GM19438 (cell line): ENCODE results near the gene AFM.

Experiments used
- ATAC-seq: cut with Tn5 transposase; IDR thresholded peaks from one replicate; pipeline ENCODE4 v1.9.1; 2021; ENCODE audit warnings: low read depth; ENCODE audit not compliant: unreplicated experiment

AFM gene

GRCh38 chr4:73450398-73451004 is 31.0 kb upstream of the AFM start:
- ATAC-seq: no peak

- no peak for ATAC-seq
Measured at GRCh38 chr4:73451404-73451803, 30.1 kb upstream of the AFM start.

GRCh38 chr4:73451981-73452747 is 29.4 kb upstream of the AFM start:
- no peak for ATAC-seq

GRCh38 chr4:73452953-73453700 is 28.4 kb upstream of the AFM start:
- no peak for ATAC-seq

- ATAC-seq: no peak
Measured at GRCh38 chr4:73453701-73454005, 27.9 kb upstream of the AFM start.

- no peak for ATAC-seq
Measured at GRCh38 chr4:73454920-73455319, 26.6 kb upstream of the AFM start.

- ATAC-seq: no peak
Measured at GRCh38 chr4:73456177-73457022, 25.1 kb upstream of the AFM start.

- no peak for ATAC-seq
Measured at GRCh38 chr4:73458184-73459047, 23.1 kb upstream of the AFM start.

- ATAC-seq: no peak
Measured at GRCh38 chr4:73459048-73459421, 22.5 kb upstream of the AFM start.

GRCh38 chr4:73460913-73461522 is 20.5 kb upstream of the AFM start:
- ATAC-seq: no peak

GRCh38 chr4:73468170-73468569 is 13.4 kb upstream of the AFM start:
- no peak for ATAC-seq

GRCh38 chr4:73470728-73471127 is 10.8 kb upstream of the AFM start:
- ATAC-seq: no peak

- ATAC-seq: no peak
Measured at GRCh38 chr4:73477176-73477575, 4.4 kb upstream of the AFM start.

GRCh38 chr4:73479323-73479722 is 2.2 kb upstream of the AFM start:
- ATAC-seq: no peak

- ATAC-seq: no peak
Measured at GRCh38 chr4:73485085-73485484, 3.5 kb downstream of the AFM start.

- ATAC-seq: no peak
Measured at GRCh38 chr4:73485596-73485995, 4.1 kb downstream of the AFM start.

GRCh38 chr4:73486497-73486896 is 5.0 kb downstream of the AFM start:
- ATAC-seq: no peak

GRCh38 chr4:73487233-73487632 is 5.7 kb downstream of the AFM start:
- no peak for ATAC-seq

- no peak for ATAC-seq
Measured at GRCh38 chr4:73499996-73500765, 18.6 kb downstream of the AFM start.
